B cell (primary cell): ENCODE measurements around the gene SNTB2. TPM values are rescaled to one million over a fixed set of nuclear protein-coding genes. Genes with fewer than 3 reads are reported as not detected.

Experiments
- ATAC-seq: fragments of 200-7000 bp; cut with Tn5 transposase; one replicate; pipeline ENCODE4 v1.10.0; 2021; ENCODE audit warnings: low read depth, mild to moderate bottlenecking, moderate number of reproducible peaks, moderate library complexity
- CTCF ChIA-PET: fragments of 350-600 bp; sonication (Branson Sonifier 250); formaldehyde crosslinking; loops from one replicate; lab custom pipeline; 2021; ENCODE audit warnings: antibody characterized with exemption, inconsistent platforms; lab: Charles Lee
- POLR2A ChIA-PET: fragments of 350-600 bp; sonication (Branson Sonifier 250); formaldehyde crosslinking; loops from one replicate; lab custom pipeline; 2021; ENCODE audit warnings: antibody characterized with exemption; lab: Charles Lee
- DNase-seq: peaks from one replicate; pipeline ENCODE4 v3.0.0; 2013
- H2AFZ ChIP-seq: 2 replicates; pipeline ENCODE4 v1.6.1; 2012; ENCODE audit warnings: mild to moderate bottlenecking, low read depth, low read length; ENCODE audit not compliant: insufficient read depth, poor library complexity, severe bottlenecking
- H3K27ac ChIP-seq, 2 donors: 1 replicate in 1 of 2; 2 replicates in 1 of 2; pipeline ENCODE4 v1.5.1; 2012 to 2013; ENCODE audit warnings: low read length in 2 of 2, mild to moderate bottlenecking in 2 of 2, moderate library complexity in 1 of 2
- H3K27me3 ChIP-seq, 4 experiments: fragments of 200-600 bp in 1 of 4; sonication (generic) in 1 of 4; replicated peaks in 1 of 4; 1 replicate in 2 of 4; 2 replicates in 2 of 4; pipeline versions ENCODE4 v1.6.1 to v1.7.0; 2013 to 2016; ENCODE audit warnings: low read length in 3 of 4, mild to moderate bottlenecking in 2 of 4, mixed read lengths in 1 of 4, moderate library complexity in 1 of 4; ENCODE audit not compliant: insufficient read depth in 4 of 4, control insufficient read depth in 3 of 4; ENCODE audit errors: control extremely low read depth in 1 of 4
- H3K36me3 ChIP-seq, 2 experiments: replicated peaks in 1 of 2; 1 replicate in 1 of 2; 2 replicates in 1 of 2; pipeline versions ENCODE4 v1.6.1 to v1.7.1; 2013; ENCODE audit warnings: low read length in 1 of 2; ENCODE audit not compliant: insufficient read depth in 2 of 2, control insufficient read depth in 1 of 2; ENCODE audit errors: control extremely low read depth in 1 of 2, extremely low read depth in 1 of 2
- H3K4me1 ChIP-seq, 2 donors: fragments of 200-600 bp in 1 of 2; sonication (generic) in 1 of 2; 1 replicate in 1 of 2; 2 replicates in 1 of 2; pipeline versions ENCODE4 v1.5.1 to v1.6.1; 2013 to 2017; ENCODE audit warnings: low read length in 2 of 2; ENCODE audit not compliant: control insufficient read depth in 2 of 2, insufficient read depth in 2 of 2
- H3K4me2 ChIP-seq: replicated peaks from 2 replicates; pipeline ENCODE3; 2012; ENCODE audit warnings: mild to moderate bottlenecking, low read depth, low read length; ENCODE audit not compliant: poor library complexity, severe bottlenecking
- H3K4me3 ChIP-seq, 5 experiments: fragments of 200-600 bp in 1 of 5; sonication (generic) in 1 of 5; 1 replicate in 3 of 5; 2 replicates in 2 of 5; pipeline versions ENCODE4 v1.5.1 to v1.7.0; 2011 to 2016; ENCODE audit warnings: low read length in 4 of 5, mild to moderate bottlenecking in 4 of 5, low read depth in 2 of 5, control low read depth in 1 of 5, moderate library complexity in 1 of 5; ENCODE audit not compliant: insufficient read depth in 1 of 5; ENCODE audit errors: control extremely low read depth in 1 of 5, extremely low read depth in 1 of 5
- H3K79me2 ChIP-seq: fragments of 200-600 bp; sonication (generic); one replicate; pipeline ENCODE4 v1.6.0; 2016; ENCODE audit warnings: low read length; ENCODE audit not compliant: control insufficient read depth, insufficient read depth
- H3K9ac ChIP-seq: fragments of 200-600 bp; sonication (generic); 2 replicates; pipeline ENCODE4 v1.6.1; 2017; ENCODE audit warnings: mild to moderate bottlenecking, low read length, moderate library complexity
- H3K9me3 ChIP-seq, 3 donors: one replicate each; pipeline versions ENCODE4 v1.6.1 to v1.7.1; 2013; ENCODE audit warnings: low read length in 2 of 3; ENCODE audit not compliant: control insufficient read depth in 2 of 3, insufficient read depth in 1 of 3; ENCODE audit errors: control extremely low read depth in 1 of 3
- H4K20me1 ChIP-seq: 2 replicates; pipeline ENCODE4 v1.6.0; 2012; ENCODE audit warnings: mild to moderate bottlenecking, low read length; ENCODE audit not compliant: insufficient read depth, control insufficient read depth, poor library complexity, severe bottlenecking
- H3K27ac Mint-ChIP-seq: one replicate; pipeline ENCODE4 v1.8.0; 2021; ENCODE audit warnings: mixed read lengths
- H3K27me3 Mint-ChIP-seq: one replicate; pipeline ENCODE4 v1.8.0; 2021; ENCODE audit warnings: mixed read lengths
- H3K4me1 Mint-ChIP-seq: one replicate; pipeline ENCODE4 v1.8.0; 2021; ENCODE audit warnings: mixed read lengths
- H3K4me3 Mint-ChIP-seq: one replicate; pipeline ENCODE4 v1.8.0; 2021; ENCODE audit warnings: mixed read lengths
- H3K9me3 Mint-ChIP-seq: one replicate; pipeline ENCODE4 v1.8.0; 2022; ENCODE audit warnings: mixed read lengths; ENCODE audit not compliant: insufficient read depth
- CTCF ChIP-seq: fragments of 200-600 bp; IDR thresholded peaks from one replicate; pipeline ENCODE4 v1.8.0; 2022; ENCODE audit warnings: antibody characterized with exemption, mild to moderate bottlenecking
- EZH2 ChIP-seq: IDR thresholded peaks from 2 replicates; pipeline ENCODE4 v1.6.1; 2012; ENCODE audit warnings: borderline replicate concordance, low read depth, mild to moderate bottlenecking, moderate library complexity, low read length; ENCODE audit not compliant: insufficient read depth, poor library complexity, severe bottlenecking
- WGBS: methylation state at CpG from one replicate; pipeline ENCODE4 v1.1.5; 2013; ENCODE audit warnings: missing lambda C conversion rate; ENCODE audit not compliant: insufficient coverage; 5-methylcytosine and 5-hydroxymethylcytosine counted together
- intact Hi-C: fragments of 100-400 bp; cut with micrococcal nuclease; formaldehyde crosslinking; loops from one replicate; pipeline ENCODE4 v1.10.0; 2022
- polyA plus RNA-seq: library from polyadenylated mRNA; depleted of rRNA; stranded (reverse); fragments of >200 nt; gene quantifications from 2 replicates; pipeline ENCODE4 v1.2.3, GENCODE V29; 2012
- total RNA-seq, 2 donors: library from RNA; stranded (reverse); fragments of 120-200 nt in 1 of 2; gene quantifications; 1 replicate in 1 of 2; 2 replicates in 1 of 2; pipeline versions ENCODE4 v1.2.3 to v1.2.4, GENCODE V29; 2013 to 2022

Gene SNTB2
- total and polyA plus RNA-seq, 2 donors (not counting 1 experiment from before 2014, with no cell fraction given) = 3.8 to 16.2 TPM

DNA sequence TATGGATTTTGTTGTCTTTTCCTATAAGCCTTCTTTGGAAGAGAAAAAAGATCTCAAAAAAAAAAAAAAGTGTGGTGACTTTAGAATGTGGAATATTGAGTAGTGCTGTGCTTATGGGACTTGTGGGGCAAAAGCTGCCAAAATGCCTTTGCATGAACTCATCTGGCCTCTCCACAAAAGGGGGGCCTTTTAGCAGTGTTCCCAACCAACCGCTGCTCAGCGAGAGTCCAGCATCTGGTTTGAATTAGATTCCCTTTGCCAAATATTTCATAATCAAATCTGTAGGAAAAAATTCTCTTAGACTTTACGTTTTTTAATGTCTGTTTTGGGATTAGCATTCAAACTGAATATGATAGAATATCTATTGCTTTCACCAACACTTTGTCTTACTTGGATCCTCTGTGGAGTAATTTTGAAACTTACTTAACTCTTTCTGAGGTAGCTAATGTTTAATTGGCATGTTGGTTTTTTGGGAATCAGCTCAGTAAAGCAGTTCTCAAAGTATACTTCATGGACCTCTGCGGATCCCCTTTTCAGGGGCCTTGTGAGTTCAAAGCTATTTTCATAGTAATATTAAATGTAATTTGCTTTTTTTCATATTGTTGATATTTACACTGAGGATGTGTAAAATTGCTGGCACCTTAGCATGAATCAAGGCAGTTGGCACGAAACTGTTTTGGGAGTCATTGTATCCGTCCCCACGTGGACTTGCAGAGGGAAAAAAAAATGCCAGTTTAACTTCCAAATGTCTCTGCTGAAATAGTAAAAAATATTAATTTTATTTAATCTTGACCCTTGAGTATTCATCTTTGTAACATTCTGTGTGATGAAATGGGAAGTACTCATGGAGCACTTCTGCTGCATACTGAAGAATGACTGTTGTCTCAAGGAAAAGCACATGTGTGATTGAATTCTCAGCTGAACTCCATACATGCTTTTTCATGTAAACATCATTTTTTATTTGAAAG is 89.5 kb downstream of the SNTB2 start:
- no peaks in the 10 kb centered on the region for H3K9me3 ChIP-seq
- H3K27ac Mint-ChIP-seq = no peak overlapping the region
- no peak overlapping the region for H3K4me3 ChIP-seq
- CTCF ChIA-PET = interaction anchor here (0.7 to 0.9 kb wide), 2 partner anchors 9 to 118 kb away, joined by 3 read pairs; no protein-coding TSS in a partner anchor
- no peaks in the 10 kb centered on the region for H3K4me1 ChIP-seq
- intact Hi-C loops = no loop called here
- H3K27me3 ChIP-seq = no peaks in the 10 kb centered on the region
- POLR2A ChIA-PET = no interaction called here
- WGBS = no CpG with 5 or more reads among the region's 7 CpGs
- no peak for DNase-seq
- H3K9ac ChIP-seq = no peak overlapping the region
- H3K4me2 ChIP-seq = no peak overlapping the region
- H2AFZ ChIP-seq = no peak overlapping the region
- ATAC-seq = no peak
- H3K27ac ChIP-seq = no peak overlapping the region
- H3K79me2 ChIP-seq = no peaks in the 10 kb centered on the region
- no peaks in the 10 kb centered on the region for H3K4me1 Mint-ChIP-seq
- H3K4me3 Mint-ChIP-seq = no peak overlapping the region
- no peaks in the 10 kb centered on the region for H3K27me3 Mint-ChIP-seq
- no peaks in the 10 kb centered on the region for H3K9me3 Mint-ChIP-seq
- H4K20me1 ChIP-seq = no peaks in the 10 kb centered on the region
- H3K36me3 ChIP-seq = no peaks in the 10 kb centered on the region
- TF ChIP-seq EZH2 (no peak), CTCF (no peak)

GRCh38 chr16:69277413-69277812 is 90.4 kb downstream of the SNTB2 start:
- no peaks in the 10 kb centered on the region for H3K27me3 Mint-ChIP-seq
- ATAC-seq (no peak), DNase-seq (no peak)
- H3K27me3 ChIP-seq = no peaks in the 10 kb centered on the region
- intact Hi-C loops = no loop called here
- H3K4me1 ChIP-seq = no peaks in the 10 kb centered on the region
- no peak overlapping the region for H3K4me3 Mint-ChIP-seq
- no peaks in the 10 kb centered on the region for H3K79me2 ChIP-seq
- no peaks in the 10 kb centered on the region for H4K20me1 ChIP-seq
- ChIA-PET POLR2A (no interaction called here), CTCF (no interaction called here)
- H3K9me3 ChIP-seq = no peaks in the 10 kb centered on the region
- H3K27ac Mint-ChIP-seq = no peak overlapping the region
- no peak overlapping the region for H2AFZ ChIP-seq
- no peak overlapping the region for H3K4me3 ChIP-seq
- no peak overlapping the region for H3K4me2 ChIP-seq
- no peak overlapping the region for H3K27ac ChIP-seq
- H3K9ac ChIP-seq = no peak overlapping the region
- no peaks in the 10 kb centered on the region for H3K36me3 ChIP-seq
- TF ChIP-seq EZH2 = no peak
- no peak for TF ChIP-seq CTCF
- H3K4me1 Mint-ChIP-seq = no peaks in the 10 kb centered on the region
- WGBS = no CpG with 5 or more reads among the region's 1 CpG
- H3K9me3 Mint-ChIP-seq = no peaks in the 10 kb centered on the region
